Measurements from ENCODE around the gene ABCC8.
A peak's percentile ranks its signal among the peaks of the same experiment; 100 is the strongest.

Gene ABCC8

GRCh38 chr11:17352950-17353820 is 123.5 kb downstream of the ABCC8 start:
- TF ChIP-seq ZFP3 (CRISPR knock-in tag; IDR thresholded peaks at IDR 0.05) (no peak), TSHZ2 (CRISPR knock-in tag; IDR thresholded peaks at IDR 0.05) (peak; percentile 25; the same call in 1 of the 2 replicates), RARB (CRISPR knock-in tag; IDR thresholded peaks at IDR 0.05) (no peak), ZC3H10 (CRISPR knock-in tag; IDR thresholded peaks at IDR 0.05) (no peak)

DNA sequence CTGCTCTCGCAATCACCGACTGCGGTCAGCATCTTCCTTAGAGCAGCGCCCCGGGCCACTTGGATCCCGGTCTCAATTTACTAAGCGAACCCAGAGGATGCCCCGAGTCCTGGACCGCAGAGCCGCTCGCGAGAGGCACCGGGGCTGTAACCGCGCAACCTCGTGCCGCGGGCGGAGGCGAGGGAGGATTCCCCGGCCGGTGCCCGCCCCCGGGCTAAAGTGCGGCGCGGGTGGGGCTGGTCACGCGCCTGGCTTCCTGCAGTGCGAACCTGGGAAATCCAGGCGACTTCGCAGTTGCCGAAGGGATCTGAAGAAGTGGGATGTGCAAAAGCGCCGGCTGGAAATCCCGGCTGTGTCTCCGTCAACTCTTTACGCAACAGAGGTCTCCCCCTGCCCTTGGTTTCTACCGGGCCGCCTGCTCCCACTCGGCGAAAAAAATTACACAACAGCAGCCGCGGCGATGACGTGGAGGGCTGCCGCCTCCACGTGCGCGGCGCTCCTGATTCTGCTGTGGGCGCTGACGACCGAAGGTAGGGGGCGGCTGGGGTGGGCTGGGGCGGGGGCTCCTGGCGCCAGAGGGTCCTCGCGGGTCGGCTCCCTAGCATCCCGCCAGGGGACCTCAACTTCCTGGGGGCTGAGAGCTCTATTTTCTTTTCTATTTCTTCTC is 125.0 kb downstream of the ABCC8 start, which contains the start of gene NCR3LG1:
Gene NCR3LG1, plus strand, starts transcription at position 291 of the 667 bp plus-strand sequence. Its CDS starts 170 bp downstream, at position 461.
- peak; percentile 28 for ATAC-seq
- TF ChIP-seq, protein P1, sequence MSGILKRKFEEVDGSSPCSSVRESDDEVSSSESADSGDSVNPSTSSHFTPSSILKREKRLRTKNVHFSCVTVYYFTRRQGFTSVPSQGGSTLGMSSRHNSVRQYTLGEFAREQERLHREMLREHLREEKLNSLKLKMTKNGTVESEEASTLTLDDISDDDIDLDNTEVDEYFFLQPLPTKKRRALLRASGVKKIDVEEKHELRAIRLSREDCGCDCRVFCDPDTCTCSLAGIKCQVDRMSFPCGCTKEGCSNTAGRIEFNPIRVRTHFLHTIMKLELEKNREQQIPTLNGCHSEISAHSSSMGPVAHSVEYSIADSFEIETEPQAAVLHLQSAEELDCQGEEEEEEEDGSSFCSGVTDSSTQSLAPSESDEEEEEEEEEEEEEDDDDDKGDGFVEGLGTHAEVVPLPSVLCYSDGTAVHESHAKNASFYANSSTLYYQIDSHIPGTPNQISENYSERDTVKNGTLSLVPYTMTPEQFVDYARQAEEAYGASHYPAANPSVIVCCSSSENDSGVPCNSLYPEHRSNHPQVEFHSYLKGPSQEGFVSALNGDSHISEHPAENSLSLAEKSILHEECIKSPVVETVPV (CRISPR knock-in tag; IDR thresholded peaks at IDR 0.05), result no peak
- TF ChIP-seq PATZ1 (CRISPR knock-in tag; IDR thresholded peaks at IDR 0.05; ENCODE audit: borderline replicate concordance), result peak; percentile 83; the same call in 1 of the 2 replicates

More at GRCh38 chr11:17352950-17353820, 123.5 kb downstream of the ABCC8 start:
- ATAC-seq, result peak; percentile 84

GRCh38 chr11:17351172-17351509 is 125.5 kb downstream of the ABCC8 start:
- no peak for TF ChIP-seq RARB (CRISPR knock-in tag; IDR thresholded peaks at IDR 0.05)
- no peak for TF ChIP-seq OSR1 (CRISPR knock-in tag; IDR thresholded peaks at IDR 0.05)
- TF ChIP-seq ZNF565 (CRISPR knock-in tag; conservative IDR thresholded peaks at IDR 0.05; ENCODE audit: low read depth), result no peak
- no peak for TF ChIP-seq ARNTL (CRISPR knock-in tag; IDR thresholded peaks at IDR 0.05; ENCODE audit: borderline replicate concordance, low read depth)
- no peak for TF ChIP-seq PATZ1 (CRISPR knock-in tag; IDR thresholded peaks at IDR 0.05; ENCODE audit: borderline replicate concordance)
- no peak for TF ChIP-seq BACH2 (CRISPR knock-in tag; IDR thresholded peaks at IDR 0.05; ENCODE audit: borderline replicate concordance)
- no peak for TF ChIP-seq TOX (CRISPR knock-in tag; IDR thresholded peaks at IDR 0.05; ENCODE audit: borderline replicate concordance)
- no peak for TF ChIP-seq ZNF70 (CRISPR knock-in tag; IDR thresholded peaks at IDR 0.05)
- TF ChIP-seq ZFP30 (CRISPR knock-in tag; IDR thresholded peaks at IDR 0.05), result no peak
- no peak for TF ChIP-seq CSDC2 (CRISPR knock-in tag; IDR thresholded peaks at IDR 0.05)
- TF ChIP-seq ZNF8 (CRISPR knock-in tag; IDR thresholded peaks at IDR 0.05), result no peak
- no peak for TF ChIP-seq TCF4 (CRISPR knock-in tag; IDR thresholded peaks at IDR 0.05; ENCODE audit: borderline replicate concordance)
- TF ChIP-seq CREB5 (CRISPR knock-in tag; IDR thresholded peaks at IDR 0.05; ENCODE audit: low read depth), result no peak
- no peak for TF ChIP-seq PPARA (CRISPR knock-in tag; IDR thresholded peaks at IDR 0.05; ENCODE audit: borderline replicate concordance)
- TF ChIP-seq ISL1 (CRISPR knock-in tag; IDR thresholded peaks at IDR 0.05), result no peak
- TF ChIP-seq TSHZ2 (CRISPR knock-in tag; IDR thresholded peaks at IDR 0.05), result no peak
- no peak for TF ChIP-seq GLIS3 (CRISPR knock-in tag; IDR thresholded peaks at IDR 0.05)
- TF ChIP-seq, protein P1 (CRISPR knock-in tag; IDR thresholded peaks at IDR 0.05), result no peak
- ATAC-seq, result no peak

Data from SK-N-SH treated with all-trans-retinoic acid at 6 μM for 48 hours (cell line).